Activated naive CD4-positive, alpha-beta T cell treated with Interleukin-2 at 50 U/mL for 16 hours (primary cell): Measurements from ENCODE around the gene MORF4L1.
"Not testable (repeated sequence)": the region's sequence is repeated elsewhere in the genome, so short reads cannot be mapped to it uniquely, and the experiment has no call there.

ENCODE experiments used
- DNase-seq: peaks from one replicate; pipeline ENCODE4 v3.0.0-alpha.2; 2020

MORF4L1 gene

GRCh38 chr15:78859971-78860719 lies 12.5 kb upstream of the MORF4L1 start:
- DNase-seq = peak; percentile 79

DNA sequence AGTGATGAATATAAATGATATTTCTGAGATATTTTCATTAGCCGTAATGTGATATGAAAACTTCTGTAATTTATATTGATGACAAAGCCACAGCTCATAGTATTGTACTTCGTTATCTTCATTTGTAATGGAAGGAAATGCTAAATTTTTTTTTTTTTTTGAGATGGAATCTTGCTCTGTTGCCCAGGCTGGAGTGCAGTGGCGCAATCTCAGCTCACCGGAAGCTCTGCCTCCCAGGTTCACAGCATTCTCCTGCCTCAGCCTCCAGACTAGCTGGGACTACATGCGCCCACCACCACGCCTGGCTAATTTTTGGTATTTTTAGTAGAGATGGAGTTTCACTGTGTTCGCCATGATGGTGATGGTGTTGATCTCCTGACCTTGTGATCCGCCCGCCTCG lies 7.1 kb upstream of the MORF4L1 start:
- not testable (repeated sequence) for DNase-seq

DNA sequence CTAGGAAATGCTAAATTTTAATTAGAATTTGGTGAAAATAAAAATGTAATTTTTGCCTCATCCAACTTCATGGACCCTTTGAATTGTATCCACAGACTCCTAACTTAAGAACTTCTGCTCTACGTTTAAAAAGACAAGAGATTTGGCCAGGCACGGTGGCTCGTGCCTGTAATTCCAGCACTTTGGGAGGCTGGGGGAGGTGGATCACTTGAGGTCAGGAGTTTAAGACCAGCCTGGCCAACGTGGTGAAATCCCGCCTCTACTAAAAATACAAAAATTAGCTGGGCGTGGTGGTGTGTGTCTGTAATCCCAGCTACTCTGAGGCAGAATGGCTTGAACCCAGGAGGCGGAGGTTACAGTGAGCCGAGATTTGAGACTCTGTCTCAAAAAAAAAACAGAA lies 6.7 kb upstream of the MORF4L1 start:
- DNase-seq = not testable (repeated sequence)

- no peak for DNase-seq
These were observed 5.9 kb upstream of the MORF4L1 start for GRCh38 chr15:78866803-78867202.

GRCh38 chr15:78868366-78868765 lies 4.3 kb upstream of the MORF4L1 start:
- no peak for DNase-seq

GRCh38 chr15:78871483-78872127 lies 1.1 kb upstream of the MORF4L1 start:
- DNase-seq = not testable (repeated sequence)

- DNase-seq = peak; percentile 92
These were observed 492 bp downstream of the MORF4L1 start for GRCh38 chr15:78872972-78873792.

GRCh38 chr15:78873793-78874765 lies 1.4 kb downstream of the MORF4L1 start:
- peak; percentile 46 for DNase-seq

GRCh38 chr15:78875107-78875914 lies 2.6 kb downstream of the MORF4L1 start:
- DNase-seq = no peak

GRCh38 chr15:78876954-78877353 lies 4.3 kb downstream of the MORF4L1 start:
- DNase-seq = not testable (repeated sequence)

DNA sequence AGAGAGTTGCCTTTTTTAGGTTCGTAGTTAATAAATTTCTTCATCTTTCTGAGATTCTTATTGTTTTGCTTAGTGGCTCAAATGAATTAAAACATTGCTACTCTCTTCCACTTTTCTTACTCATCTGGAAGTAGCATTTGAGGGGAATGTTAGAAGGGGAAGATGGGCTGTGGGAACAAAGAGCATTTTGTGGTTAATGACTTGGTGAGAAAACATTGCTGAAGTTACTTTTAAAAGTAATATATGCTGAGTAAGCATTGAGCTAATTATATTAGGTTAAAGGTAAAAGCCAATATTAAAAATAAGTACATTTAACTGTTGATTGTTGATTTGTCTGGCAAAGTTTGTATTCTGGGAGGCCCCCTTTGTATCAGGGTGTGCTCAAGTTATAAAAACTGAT lies 5.7 kb downstream of the MORF4L1 start:
- DNase-seq = no peak

GRCh38 chr15:78879517-78880241 lies 7.0 kb downstream of the MORF4L1 start:
- DNase-seq = no peak

DNA sequence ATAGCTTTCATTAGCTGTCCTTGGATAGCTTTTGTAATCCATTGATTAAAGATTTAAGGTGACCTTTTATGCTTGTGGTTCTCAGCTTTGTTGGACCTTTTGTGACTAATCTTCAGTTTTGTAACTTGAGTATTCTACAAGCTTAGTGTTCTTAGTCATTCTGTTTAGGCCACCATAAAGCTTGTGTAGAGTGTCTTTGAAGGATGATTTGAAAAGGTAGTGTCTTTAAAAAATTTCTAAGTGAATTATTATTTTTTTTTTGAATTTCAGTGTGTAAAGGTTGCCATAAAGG lies 7.5 kb downstream of the MORF4L1 start:
- no peak for DNase-seq

DNA sequence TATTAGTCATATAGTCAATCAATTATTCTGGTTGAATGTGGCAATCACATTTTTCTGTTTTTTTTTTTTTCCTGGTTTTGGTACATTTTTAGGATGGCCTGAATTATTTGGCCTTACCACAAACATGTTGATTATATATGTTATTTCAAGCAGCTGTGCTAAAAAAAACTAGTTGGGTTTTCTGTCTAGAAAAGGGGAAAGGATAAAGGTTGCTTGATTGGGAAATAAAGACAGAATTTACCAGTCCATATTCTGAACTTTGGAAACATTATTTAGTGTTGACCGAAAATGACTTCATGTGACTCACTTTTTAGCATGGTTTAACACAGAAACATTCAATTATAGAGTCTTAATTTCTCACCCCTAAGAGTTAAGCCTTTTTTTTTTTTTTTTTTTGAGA lies 8.1 kb downstream of the MORF4L1 start:
- no peak for DNase-seq

DNA sequence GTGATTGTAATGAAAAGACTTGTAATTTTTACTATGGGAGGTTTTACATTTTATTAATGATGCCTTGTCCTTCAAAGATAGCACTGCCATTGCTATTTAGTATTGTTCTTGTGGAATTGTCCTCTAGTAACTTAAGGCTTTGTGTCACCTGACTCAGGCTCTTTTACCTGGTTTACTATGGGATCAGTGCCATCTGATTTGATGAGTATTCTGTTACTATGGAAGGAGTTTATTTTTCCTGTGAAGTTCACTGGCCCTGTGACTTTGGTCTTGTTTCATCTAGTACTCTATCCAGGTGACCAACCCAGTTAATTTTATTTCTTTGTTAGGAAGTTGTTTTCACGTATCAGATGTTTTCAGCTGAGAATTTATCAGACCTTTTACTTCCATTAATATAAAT lies 9.0 kb downstream of the MORF4L1 start:
- no peak for DNase-seq

DNA sequence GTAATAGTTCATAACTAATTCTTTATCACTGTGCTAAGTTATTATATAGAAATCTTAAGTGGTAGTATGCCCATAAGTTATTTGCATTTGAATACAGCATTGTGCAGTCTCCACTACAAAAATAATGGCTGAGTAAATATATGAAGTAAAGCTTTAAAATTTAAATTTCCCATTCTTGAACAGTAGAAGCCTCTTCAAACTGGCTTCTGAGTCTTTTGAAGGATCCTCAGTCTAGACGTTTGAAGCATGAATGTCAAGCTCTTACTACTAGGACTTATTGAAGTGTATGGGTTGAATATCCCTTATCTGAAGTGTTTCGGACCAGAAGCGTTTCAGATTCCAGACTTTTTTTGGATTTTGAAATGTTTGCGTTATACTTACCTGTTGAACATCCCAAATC lies 16.3 kb downstream of the MORF4L1 start:
- DNase-seq = no peak

DNA sequence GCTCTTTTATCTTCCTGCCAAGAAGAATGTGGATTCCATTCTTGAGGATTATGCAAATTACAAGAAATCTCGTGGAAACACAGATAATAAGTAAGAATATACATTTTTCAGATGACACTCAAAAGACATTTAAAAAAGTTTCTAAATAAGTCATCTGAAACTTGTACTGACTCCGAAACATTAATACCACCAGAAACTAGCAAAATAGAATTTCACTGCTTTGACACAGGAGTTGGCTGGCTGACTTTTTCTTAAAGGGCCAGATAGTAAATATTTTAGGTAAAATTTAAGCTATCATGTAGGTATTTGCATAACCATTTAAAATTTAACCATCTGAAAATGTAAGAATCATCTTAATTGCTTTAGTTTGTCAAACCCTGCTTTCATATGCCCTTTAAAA lies 20.8 kb downstream of the MORF4L1 start:
- DNase-seq = no peak

DNA sequence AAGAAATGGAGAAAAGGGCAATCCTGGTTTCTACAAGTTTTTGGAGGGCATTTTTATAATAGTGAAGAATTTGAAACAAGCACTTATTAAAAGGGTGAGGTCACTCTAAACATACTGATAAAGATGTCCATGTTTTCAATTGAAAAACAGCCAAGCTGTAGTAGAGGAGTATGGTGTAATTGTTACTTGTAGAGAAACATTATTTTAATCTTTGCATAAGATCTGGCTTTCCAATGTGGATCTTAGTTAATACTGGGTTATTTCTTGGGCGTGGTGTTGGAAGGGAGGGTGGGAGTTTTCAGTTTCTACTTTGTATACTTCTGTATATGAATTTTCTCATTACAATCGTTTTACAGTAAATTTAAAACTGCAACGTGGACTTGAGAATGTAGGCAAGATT lies 22.8 kb downstream of the MORF4L1 start:
- DNase-seq = no peak

- no peak for DNase-seq
These were observed 25.9 kb downstream of the MORF4L1 start for GRCh38 chr15:78898540-78898939.

DNA sequence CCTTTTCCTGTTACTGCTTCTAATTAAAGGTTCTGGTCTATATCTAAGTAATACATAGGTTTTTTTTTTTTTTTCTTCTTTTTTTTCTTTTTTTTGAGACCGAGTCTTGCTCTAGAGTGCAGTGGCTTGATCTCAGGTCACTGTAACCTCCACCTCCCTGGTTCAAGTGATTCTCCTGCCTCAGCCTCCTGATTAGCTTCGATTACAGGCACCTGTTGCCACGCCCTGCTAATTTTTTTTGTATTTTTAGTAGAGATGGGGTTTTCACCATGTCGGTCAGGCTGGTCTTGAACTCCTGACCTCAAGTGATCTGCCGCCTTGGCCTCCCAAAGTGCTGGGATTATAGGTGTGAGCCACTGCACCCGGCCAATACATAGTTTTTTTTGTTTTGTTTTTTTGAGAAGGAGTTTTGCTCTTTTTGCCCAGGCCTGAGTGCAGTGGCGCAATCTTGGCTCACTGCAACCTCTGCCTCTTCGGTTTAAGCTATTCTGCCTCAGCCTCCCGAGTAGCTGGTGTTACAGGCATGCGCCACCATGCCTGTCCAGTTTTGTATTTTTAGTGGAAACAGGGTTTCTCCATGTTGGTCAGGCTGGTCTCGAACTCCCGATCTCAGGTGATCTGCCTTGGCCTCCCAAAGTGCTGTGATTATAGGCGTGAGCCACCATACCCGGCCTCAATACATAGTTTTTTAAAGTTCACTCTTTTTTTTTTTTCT lies 28.3 kb downstream of the MORF4L1 start:
- DNase-seq = not testable (repeated sequence)
